Fibroblast of peridontal ligament (primary cell): Measurements from ENCODE around the gene PPP1R18.
"Not testable (repeated sequence)": the region's sequence is repeated elsewhere in the genome, so short reads cannot be mapped to it uniquely, and the experiment has no call there.

Experiments
- DNase-seq: peaks from one replicate; pipeline ENCODE4 v3.0.0-alpha.2; 2010; ENCODE audit errors: extremely low read depth

PPP1R18 gene

DNA sequence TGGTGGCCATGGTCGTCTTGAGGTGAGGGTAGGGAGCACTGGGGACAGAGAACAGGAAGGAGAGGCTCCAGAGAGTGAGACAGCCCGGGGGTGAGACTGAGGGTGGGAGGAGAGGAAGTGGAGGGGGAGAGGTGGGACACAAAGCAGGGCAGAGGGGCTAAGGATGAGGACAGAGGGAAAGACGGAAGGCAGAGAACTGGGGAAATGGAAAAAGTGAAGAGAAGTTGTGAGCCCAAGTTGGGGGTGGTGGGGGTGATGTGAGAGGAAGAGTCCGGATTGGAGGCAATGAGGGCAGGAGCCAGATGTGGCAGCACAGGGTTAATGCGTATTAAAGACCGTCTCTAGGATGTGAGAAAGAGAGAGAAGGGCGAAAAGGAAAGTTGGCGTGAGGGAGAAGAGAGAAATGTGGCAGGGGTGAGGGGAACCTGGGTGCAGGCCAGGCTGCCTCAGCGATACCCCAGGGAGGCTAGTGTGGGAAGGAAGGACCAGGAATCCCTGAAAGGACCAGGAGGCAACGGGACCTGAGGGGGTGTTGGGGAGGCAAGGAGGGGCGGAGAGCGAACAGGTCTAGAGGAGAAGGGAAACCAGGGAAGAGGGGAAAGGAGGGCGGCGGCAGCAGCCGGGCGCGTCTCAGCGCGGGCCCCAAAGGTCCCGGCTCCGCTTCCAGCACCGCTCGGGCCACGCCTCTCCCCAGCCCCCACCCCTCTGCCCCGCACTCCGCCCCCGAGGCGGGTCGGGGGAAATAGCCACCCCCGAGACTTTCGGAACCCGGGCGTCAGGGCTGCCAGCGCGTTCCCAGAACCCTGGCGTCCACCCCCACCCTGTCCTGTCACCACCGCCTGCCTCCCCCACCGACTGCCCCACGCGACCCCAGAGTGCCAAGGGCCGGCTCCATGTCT is at the start of gene PPP1R18:
TSS of gene PPP1R18 (minus strand) at position 637 of the 899 bp plus-strand sequence. CDS start at position 10, 627 bp downstream.
- peak; percentile 59 for DNase-seq

GRCh38 chr6:30735668-30736314 is 49.3 kb upstream of the PPP1R18 start:
- DNase-seq, result no peak

GRCh38 chr6:30732237-30732943 is 45.9 kb upstream of the PPP1R18 start:
- DNase-seq, result no peak

- no peak for DNase-seq
Observed at GRCh38 chr6:30730601-30731435, 44.4 kb upstream of the PPP1R18 start.

GRCh38 chr6:30727920-30728553 is 41.6 kb upstream of the PPP1R18 start:
- DNase-seq, result peak; percentile 61

- DNase-seq, result no peak
Observed at GRCh38 chr6:30726506-30727413, 40.3 kb upstream of the PPP1R18 start.

GRCh38 chr6:30725713-30726505 is 39.5 kb upstream of the PPP1R18 start:
- DNase-seq, result peak; percentile 50

DNA sequence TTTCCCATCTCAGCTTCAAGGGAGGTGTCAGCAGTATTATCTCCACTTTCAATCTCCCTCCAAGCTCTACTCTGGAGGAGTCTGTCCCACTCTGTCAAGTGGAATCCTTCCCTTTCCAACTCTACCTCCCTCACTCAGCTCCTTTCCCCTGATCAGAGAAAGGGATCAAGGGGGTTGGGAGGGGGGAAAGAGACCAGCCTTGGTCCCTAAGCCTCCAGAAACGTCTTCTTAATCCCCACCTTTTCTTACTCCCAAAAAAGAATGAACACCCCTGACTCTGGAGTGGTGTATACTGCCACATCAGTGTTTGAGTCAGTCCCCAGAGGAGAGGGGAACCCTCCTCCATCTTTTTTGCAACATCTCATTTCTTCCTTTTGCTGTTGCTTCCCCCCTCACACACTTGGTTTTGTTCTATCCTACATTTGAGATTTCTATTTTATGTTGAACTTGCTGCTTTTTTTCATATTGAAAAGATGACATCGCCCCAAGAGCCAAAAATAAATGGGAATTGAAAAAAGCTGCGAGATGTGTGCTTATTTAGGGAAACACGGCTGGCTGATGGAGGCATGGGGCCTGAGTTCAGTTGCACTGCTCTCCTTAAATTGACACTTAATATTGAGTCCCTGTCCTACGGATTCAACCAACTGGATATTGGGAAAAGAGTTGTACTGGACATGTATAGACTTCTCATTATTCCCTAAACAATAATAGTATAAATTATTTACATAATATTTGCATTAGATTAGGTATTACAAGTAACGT is 38.6 kb upstream of the PPP1R18 start:
- peak; percentile 45 for DNase-seq

- not testable (repeated sequence) for DNase-seq
Observed at GRCh38 chr6:30723843-30724741, 37.6 kb upstream of the PPP1R18 start.

- DNase-seq, result not testable (repeated sequence)
Observed at GRCh38 chr6:30723159-30723842, 36.9 kb upstream of the PPP1R18 start.

DNA sequence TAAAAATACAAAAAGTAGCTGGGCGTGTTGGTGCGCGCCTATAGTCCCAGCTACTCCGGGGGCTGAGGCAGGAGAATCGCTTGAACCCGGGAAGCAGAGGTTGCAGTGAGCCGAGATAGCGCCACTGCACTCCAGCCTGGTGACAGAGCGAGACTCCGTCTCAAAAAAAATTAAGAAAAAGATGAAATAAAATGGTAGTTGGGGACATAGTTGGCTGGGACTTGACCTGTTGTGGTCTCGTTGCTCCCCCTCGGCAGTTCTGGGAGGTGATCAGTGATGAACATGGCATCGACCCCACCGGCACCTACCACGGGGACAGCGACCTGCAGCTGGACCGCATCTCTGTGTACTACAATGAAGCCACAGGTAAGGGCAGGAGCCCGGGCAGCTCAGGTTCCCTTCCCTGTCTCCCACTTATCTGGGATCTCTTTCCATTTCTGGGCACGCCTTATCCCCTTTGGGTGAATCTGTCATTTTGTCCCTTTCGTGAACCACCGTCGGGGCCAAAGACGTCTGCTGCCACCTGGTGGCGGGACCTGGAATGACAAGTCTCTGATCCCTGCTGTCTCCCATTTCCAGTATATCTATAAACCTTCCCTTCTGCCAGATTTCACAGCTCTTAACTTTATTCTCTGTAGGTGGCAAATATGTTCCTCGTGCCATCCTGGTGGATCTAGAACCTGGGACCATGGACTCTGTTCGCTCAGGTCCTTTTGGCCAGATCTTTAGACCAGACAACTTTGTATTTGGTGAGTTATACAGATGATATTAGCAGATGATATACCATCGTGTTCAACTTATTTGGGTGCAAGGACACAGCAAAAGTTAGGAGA is 36.1 kb upstream of the PPP1R18 start:
- peak; percentile 79 for DNase-seq

GRCh38 chr6:30722025-30722279 is 35.5 kb upstream of the PPP1R18 start:
- peak; percentile 51 for DNase-seq

GRCh38 chr6:30721198-30722024 is 35.0 kb upstream of the PPP1R18 start:
- DNase-seq, result peak; percentile 84

GRCh38 chr6:30720738-30721197 is 34.3 kb upstream of the PPP1R18 start:
- peak; percentile 25 for DNase-seq
